Renal pelvis (tissue), 12 donors: ENCODE data around the gene MAST1. TPM values are rescaled to one million over a fixed set of nuclear protein-coding genes. Genes with fewer than 3 reads are reported as not detected.
"Not testable (repeated sequence)": the region's sequence is repeated elsewhere in the genome, so short reads cannot be mapped to it uniquely, and the experiment has no call there.

Experiments
- DNase-seq: peaks from one replicate; pipeline ENCODE4 v3.0.0-alpha.2; 2013
- long read RNA-seq, 16 experiments: transcript quantifications; one replicate each; lab custom pipeline, GENCODE V29; 2026
- polyA plus RNA-seq, 3 donors: library from polyadenylated mRNA; unstranded; fragments of 120-200 nt; gene quantifications; one replicate each; pipeline ENCODE4 v1.2.1, GENCODE V29; 2013; ENCODE audit not compliant: insufficient read length in 3 of 3

The MAST1 gene
- 1 to 10 TPM; 1.1 to 1.4 (median 1.3) TPM for polyA plus RNA-seq
- long read RNA-seq, donor 1, partial matches to known transcripts, result 7 of 342 reads
- long read RNA-seq, donor 1, other reads (novel, unspliced or antisense), result 335 of 342 reads
- long read RNA-seq, donor 2, result 0 reads
- long read RNA-seq, donor 3, partial matches to known transcripts, result 0 of 164 reads
- long read RNA-seq, donor 3, other reads (novel, unspliced or antisense), result 164 of 164 reads
- long read RNA-seq, donor 4, partial matches to known transcripts, result 269 of 269 reads
- long read RNA-seq, donor 4, other reads (novel, unspliced or antisense), result 0 of 269 reads
- long read RNA-seq, donor 5, partial matches to known transcripts, result 0 of 173 reads
- long read RNA-seq, donor 5, other reads (novel, unspliced or antisense), result 173 of 173 reads
- long read RNA-seq, donor 6, partial matches to known transcripts, result 0 of 273 reads
- long read RNA-seq, donor 6, other reads (novel, unspliced or antisense), result 273 of 273 reads
- long read RNA-seq, donor 7, partial matches to known transcripts, result 639 of 926 reads
- long read RNA-seq, donor 7, other reads (novel, unspliced or antisense), result 287 of 926 reads
- long read RNA-seq, donor 8, partial matches to known transcripts, result 64 of 64 reads
- long read RNA-seq, donor 8, other reads (novel, unspliced or antisense), result 0 of 64 reads
- long read RNA-seq, donor 9, partial matches to known transcripts, result 0 of 265 reads
- long read RNA-seq, donor 9, other reads (novel, unspliced or antisense), result 265 of 265 reads
- long read RNA-seq, donor 10, result 0 reads
- long read RNA-seq, donor 11, partial matches to known transcripts, result 43 of 204 reads
- long read RNA-seq, donor 11, other reads (novel, unspliced or antisense), result 161 of 204 reads
- long read RNA-seq, donor 12, partial matches to known transcripts, result 377 of 377 reads
- long read RNA-seq, donor 12, other reads (novel, unspliced or antisense), result 0 of 377 reads
- long read RNA-seq, donor 13, result 0 reads
- long read RNA-seq, donor 14, result 0 reads
- long read RNA-seq, donor 15, result 0 reads
- long read RNA-seq, donor 16, partial matches to known transcripts, result 47 of 267 reads
- long read RNA-seq, donor 16, other reads (novel, unspliced or antisense), result 220 of 267 reads

GRCh38 chr19:12838182-12838885 is at the start of gene MAST1:
Gene MAST1 (plus strand): TSS chr19:12838515. CDS start chr19:12838573, 58 bp downstream.
- DNase-seq, result no peak

GRCh38 chr19:12788682-12789097 is 49.6 kb upstream of the MAST1 start:
- DNase-seq, result no peak

GRCh38 chr19:12789098-12789903 is 49.0 kb upstream of the MAST1 start:
- DNase-seq, result no peak

- DNase-seq, result peak; percentile 95
These were observed 48.3 kb upstream of the MAST1 start for GRCh38 chr19:12789904-12790619.

- no peak for DNase-seq
These were observed 47.5 kb upstream of the MAST1 start for GRCh38 chr19:12790628-12791344.

- DNase-seq, result peak; percentile 95
These were observed 46.8 kb upstream of the MAST1 start, which contains the start of gene JUNB for GRCh38 chr19:12791345-12792050. Gene JUNB (plus strand): TSS chr19:12791486. CDS start chr19:12791772, 286 bp downstream.

GRCh38 chr19:12792051-12792852 is 46.1 kb upstream of the MAST1 start:
- no peak for DNase-seq

- DNase-seq, result no peak
These were observed 45.4 kb upstream of the MAST1 start for GRCh38 chr19:12792853-12793289.

- DNase-seq, result peak; percentile 93
These were observed 44.8 kb upstream of the MAST1 start for GRCh38 chr19:12793290-12794195.

- DNase-seq, result no peak
These were observed 43.9 kb upstream of the MAST1 start for GRCh38 chr19:12794196-12794941.

GRCh38 chr19:12794971-12795381 is 43.3 kb upstream of the MAST1 start:
- DNase-seq, result no peak

- DNase-seq, result no peak
These were observed 41.9 kb upstream of the MAST1 start for GRCh38 chr19:12796146-12797071.

- no peak for DNase-seq
These were observed 41.2 kb upstream of the MAST1 start for GRCh38 chr19:12797141-12797587.

GRCh38 chr19:12797607-12798006 is 40.7 kb upstream of the MAST1 start:
- not testable (repeated sequence) for DNase-seq
